ENCODE results near the gene TBKBP1.

DNA sequence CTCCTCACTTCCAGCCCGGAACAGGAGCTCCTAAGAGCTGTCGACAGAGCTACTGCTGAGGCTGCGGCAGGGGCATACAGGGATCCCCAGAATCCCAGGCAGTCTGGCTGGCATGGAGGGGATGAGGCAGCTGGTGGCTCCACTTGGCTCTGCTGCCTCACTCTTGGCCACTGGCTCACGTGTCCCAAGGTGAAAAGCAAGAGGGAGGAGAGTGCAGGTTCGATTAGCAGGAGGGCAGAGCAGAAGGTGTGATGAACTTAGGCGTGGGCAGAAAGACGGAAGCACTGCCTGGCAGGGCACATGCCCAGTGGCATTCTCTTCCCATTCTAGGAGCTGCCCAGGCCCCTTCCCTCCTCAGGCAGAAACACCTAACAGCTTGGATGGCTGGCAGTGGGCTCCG is 27.8 kb downstream of the TBKBP1 start:
- no peak for TF ChIP-seq POLR2A (IDR thresholded peaks at IDR 0.05)
- TF ChIP-seq, protein P1, sequence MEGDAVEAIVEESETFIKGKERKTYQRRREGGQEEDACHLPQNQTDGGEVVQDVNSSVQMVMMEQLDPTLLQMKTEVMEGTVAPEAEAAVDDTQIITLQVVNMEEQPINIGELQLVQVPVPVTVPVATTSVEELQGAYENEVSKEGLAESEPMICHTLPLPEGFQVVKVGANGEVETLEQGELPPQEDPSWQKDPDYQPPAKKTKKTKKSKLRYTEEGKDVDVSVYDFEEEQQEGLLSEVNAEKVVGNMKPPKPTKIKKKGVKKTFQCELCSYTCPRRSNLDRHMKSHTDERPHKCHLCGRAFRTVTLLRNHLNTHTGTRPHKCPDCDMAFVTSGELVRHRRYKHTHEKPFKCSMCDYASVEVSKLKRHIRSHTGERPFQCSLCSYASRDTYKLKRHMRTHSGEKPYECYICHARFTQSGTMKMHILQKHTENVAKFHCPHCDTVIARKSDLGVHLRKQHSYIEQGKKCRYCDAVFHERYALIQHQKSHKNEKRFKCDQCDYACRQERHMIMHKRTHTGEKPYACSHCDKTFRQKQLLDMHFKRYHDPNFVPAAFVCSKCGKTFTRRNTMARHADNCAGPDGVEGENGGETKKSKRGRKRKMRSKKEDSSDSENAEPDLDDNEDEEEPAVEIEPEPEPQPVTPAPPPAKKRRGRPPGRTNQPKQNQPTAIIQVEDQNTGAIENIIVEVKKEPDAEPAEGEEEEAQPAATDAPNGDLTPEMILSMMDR (IDR thresholded peaks at IDR 0.05) = no peak

Measured in ovary (tissue), 3 donors.